Germinal center (tissue), 1 donor: ENCODE data around the gene VSIR.
A peak's percentile ranks its signal among the peaks of the same experiment; 100 is the strongest.

Experiments used
- DNase-seq: peaks from one replicate; pipeline ENCODE4 v3.0.0; 2012; ENCODE audit warnings: mixed read lengths, low spot score

The VSIR gene

GRCh38 chr10:71747039-71747531, 26.2 kb downstream of the VSIR start:
- no peak for DNase-seq

- no peak for DNase-seq
Observed at GRCh38 chr10:71746344-71747037, 26.8 kb downstream of the VSIR start.

GRCh38 chr10:71745664-71746250, 27.6 kb downstream of the VSIR start:
- no peak for DNase-seq

- DNase-seq = no peak
Observed at GRCh38 chr10:71744897-71745663, 28.2 kb downstream of the VSIR start.

GRCh38 chr10:71743866-71744265, 29.5 kb downstream of the VSIR start:
- no peak for DNase-seq

GRCh38 chr10:71743089-71743838, 30.1 kb downstream of the VSIR start:
- DNase-seq = no peak

GRCh38 chr10:71742301-71743088, 30.8 kb downstream of the VSIR start:
- DNase-seq = no peak

- no peak for DNase-seq
Observed at GRCh38 chr10:71741671-71742070, 31.6 kb downstream of the VSIR start.

GRCh38 chr10:71741029-71741428, 32.3 kb downstream of the VSIR start:
- no peak for DNase-seq

GRCh38 chr10:71740069-71740653, 33.2 kb downstream of the VSIR start:
- no peak for DNase-seq

GRCh38 chr10:71739358-71739900, 33.9 kb downstream of the VSIR start:
- DNase-seq = no peak

- DNase-seq = no peak
Observed at GRCh38 chr10:71737834-71738197, 35.5 kb downstream of the VSIR start.

- no peak for DNase-seq
Observed at GRCh38 chr10:71737001-71737833, 36.1 kb downstream of the VSIR start.

- no peak for DNase-seq
Observed at GRCh38 chr10:71736570-71736952, 36.8 kb downstream of the VSIR start.

GRCh38 chr10:71735709-71736569, 37.4 kb downstream of the VSIR start:
- peak; percentile 46 for DNase-seq

GRCh38 chr10:71734797-71735196, 38.5 kb downstream of the VSIR start:
- DNase-seq = no peak

GRCh38 chr10:71731791-71732190, 41.5 kb downstream of the VSIR start:
- DNase-seq = no peak

GRCh38 chr10:71729161-71729636, 44.1 kb downstream of the VSIR start:
- DNase-seq = no peak
